Stimulated activated CD8-positive, alpha-beta memory T cell treated with anti-CD3 and anti-CD28 coated beads, Interleukin-7, amount 100 ng/mL, for 24 hours (primary cell): Measurements from ENCODE around the gene EXO5.
"Not testable (repeated sequence)": the region's sequence is repeated elsewhere in the genome, so short reads cannot be mapped to it uniquely, and the experiment has no call there.

Source experiments
- DNase-seq: peaks from one replicate; pipeline ENCODE4 v3.0.0-alpha.2; 2020; ENCODE audit warnings: low read depth

The EXO5 gene

DNA sequence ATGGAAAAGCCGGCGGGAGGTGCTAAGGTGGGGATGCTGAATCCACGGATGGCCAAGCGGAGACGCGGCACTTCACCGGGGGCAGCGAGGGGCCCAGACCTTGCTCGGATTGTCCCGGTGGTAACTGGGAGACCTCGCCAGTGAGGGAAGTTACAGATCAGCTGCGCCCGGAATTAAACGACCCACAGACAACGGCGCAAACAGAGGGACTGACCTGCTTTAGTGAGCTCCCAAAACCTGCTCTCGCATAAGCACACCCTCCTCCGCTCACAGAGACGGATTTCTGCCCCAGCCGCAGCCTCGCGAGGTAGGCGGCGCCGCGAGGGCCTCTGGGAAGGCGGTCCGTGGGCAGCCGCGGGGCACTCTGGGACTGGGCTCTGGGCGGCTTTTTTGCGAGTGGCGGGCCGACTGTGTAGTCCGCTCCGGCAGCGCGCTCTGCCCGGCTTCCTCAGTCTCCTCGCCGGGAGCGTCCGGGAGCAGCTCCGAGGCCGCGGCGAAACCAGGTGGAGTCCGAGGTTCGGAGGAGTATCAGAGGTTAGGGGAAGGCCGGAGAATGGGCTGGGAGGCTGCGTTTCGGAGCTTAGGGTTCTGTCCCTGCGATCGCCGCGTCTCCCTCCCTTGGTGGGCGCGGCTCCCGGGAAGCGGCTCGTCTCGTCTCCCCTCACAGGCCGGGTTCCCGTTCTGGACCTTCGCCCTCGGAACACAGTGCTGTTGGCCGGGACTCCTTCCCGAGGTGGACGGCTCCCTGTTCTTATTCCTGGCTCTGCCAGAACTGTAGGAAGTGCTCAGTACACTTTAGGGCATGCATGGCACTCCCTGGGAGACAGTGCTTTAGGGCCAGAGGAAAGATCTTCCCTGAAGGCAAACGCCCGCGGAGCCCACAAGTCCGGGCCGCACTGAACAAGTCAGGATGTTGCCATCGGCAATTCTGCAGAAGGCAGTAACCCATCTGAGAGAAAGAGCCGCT lies at the start of gene EXO5:
EXO5 (plus strand) TSS at position 393 of the 967 bp plus-strand sequence. CDS start 5,778 bp downstream, outside the sequence.
- peak; percentile 72 for DNase-seq

- no peak for DNase-seq
Observed at GRCh38 chr1:40462956-40463590, 45.5 kb upstream of the EXO5 start.

GRCh38 chr1:40469327-40469726 lies 39.2 kb upstream of the EXO5 start:
- no peak for DNase-seq

DNA sequence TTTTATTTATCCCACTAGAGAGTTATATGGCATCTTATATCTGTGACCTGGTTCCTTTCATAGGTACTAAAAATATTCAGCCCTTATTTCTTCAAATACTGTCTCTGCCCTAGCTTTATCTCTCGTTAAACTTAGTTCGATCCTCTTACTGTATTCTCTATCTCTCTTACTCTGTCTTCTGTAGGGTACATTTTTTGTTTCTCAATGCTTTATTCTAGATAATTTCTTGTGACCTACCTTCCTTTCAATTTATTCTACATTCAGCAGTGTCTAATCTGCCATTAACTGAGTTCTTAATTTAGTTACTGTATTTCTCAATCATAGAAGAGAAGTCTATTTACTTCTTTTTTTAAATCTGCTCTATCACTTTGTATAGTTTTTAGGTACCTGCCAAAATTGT lies 33.3 kb upstream of the EXO5 start:
- no peak for DNase-seq

DNA sequence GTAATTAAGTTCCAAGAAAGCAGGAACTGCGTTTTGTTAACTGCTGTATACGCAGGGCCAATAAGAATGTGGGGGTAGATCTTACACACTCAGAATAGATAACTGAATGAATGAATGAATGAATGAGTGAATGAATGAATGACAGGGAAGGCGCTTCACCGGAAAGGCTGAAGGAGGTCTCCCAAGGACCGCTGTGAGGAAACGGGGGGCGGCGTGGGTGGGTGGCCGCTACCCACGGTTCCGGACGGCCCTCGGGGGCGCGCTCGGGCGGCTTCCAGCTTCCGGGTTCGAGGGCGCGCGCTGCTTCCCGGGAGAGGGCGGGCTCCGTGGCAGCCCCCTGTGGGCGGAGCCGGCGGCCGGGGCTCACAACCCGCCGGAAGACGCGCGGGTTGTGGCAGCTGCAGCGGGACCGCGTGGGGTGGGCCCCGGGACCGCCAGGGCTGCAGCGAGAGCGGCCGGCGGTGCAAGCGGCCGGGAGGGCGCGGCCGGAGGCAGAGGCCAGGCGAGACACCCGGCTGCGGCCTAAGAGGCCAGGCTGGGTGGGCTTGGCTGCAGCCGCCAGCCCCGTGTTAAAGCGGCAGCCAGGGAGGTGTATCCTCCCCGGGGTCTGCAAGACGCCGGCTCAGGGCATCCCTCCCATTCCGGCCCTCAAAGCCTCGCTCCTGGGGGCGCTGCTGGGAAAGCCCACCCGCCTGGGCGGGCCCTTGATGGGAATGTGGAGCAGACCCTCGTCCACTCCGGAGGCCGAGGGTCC lies 31.5 kb upstream of the EXO5 start, which contains the start of gene ZFP69:
ZFP69 (plus strand) TSS at position 367 of the 754 bp plus-strand sequence. CDS start 2,072 bp downstream, outside the sequence.
- DNase-seq = peak; percentile 36

- no peak for DNase-seq
Observed at GRCh38 chr1:40477678-40478053, 30.9 kb upstream of the EXO5 start.

DNA sequence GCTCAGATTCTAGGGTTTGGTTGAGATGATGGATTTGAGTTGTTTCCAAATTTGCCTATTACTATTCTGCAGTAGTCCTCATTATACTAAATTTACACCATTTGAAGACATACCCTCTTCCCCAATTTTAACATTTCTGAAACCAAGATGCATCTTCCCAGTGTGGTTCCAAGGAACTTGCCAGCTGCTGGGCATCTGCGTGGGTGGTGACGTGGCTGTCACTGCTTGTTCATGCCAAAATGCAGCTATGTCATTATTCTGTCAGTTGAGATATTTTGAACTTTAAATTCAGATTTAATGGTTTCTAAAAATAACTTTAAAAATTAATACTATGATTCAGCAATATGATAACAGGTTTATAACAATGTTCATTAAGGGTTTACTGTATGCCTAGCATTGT lies 30.3 kb upstream of the EXO5 start:
- no peak for DNase-seq

- no peak for DNase-seq
Observed at GRCh38 chr1:40479156-40479555, 29.4 kb upstream of the EXO5 start.

DNA sequence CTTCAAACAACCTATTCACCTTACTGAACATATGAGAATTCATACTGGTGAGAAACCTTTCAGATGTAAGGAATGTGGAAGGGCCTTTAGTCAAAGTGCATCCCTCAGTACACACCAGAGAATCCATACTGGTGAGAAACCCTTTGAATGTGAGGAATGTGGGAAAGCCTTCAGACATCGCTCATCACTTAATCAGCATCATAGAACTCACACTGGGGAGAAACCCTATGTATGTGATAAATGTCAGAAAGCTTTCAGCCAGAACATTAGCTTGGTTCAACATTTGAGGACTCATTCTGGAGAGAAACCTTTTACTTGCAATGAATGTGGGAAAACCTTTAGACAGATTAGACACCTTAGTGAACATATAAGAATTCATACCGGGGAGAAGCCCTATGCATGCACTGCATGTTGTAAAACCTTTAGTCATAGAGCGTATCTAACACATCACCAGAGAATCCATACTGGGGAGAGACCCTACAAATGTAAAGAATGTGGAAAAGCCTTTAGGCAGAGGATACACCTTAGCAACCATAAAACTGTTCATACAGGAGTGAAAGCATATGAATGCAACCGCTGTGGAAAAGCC lies 13.2 kb upstream of the EXO5 start:
- no peak for DNase-seq

DNA sequence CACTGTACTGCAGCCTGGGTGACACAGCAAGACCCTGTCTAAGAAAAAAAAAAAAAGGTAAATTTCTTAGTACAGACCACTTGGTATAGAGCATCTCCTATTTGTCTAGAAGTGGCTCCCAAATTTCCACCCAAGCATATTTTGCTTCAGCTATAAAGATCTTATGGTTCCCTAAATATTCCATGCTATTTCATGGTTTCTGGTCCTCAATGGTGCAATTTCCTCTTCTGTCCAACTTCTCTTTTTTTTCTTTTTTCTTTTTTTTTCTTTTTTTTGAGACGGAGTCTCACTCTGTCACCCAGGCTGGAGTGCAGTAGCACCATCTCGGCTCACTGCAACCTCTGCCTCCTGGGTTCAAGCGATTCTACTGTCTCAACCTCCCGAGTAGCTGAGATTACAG lies 5.9 kb upstream of the EXO5 start:
- not testable (repeated sequence) for DNase-seq

DNA sequence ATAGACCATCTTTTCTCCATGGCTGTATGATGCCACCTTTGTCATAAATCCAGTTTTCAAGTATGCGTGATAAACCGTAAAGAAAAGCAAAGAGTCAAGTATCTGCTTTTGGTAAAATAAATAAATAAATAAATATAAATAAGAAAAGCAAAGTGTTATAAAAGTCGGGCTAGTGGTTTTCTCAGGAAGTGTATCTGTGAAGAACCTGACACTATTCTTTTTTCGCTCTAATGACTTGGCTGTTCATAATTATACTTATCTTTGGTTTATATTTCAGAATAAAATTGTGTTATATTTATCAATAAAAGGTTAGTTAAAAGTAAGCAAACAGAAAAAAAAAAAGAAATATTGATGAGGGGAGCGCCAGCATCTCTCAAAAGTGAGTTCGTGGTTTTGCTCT lies 594 bp upstream of the EXO5 start:
- no peak for DNase-seq

- no peak for DNase-seq
Observed at GRCh38 chr1:40519517-40519916, 10.9 kb downstream of the EXO5 start.

DNA sequence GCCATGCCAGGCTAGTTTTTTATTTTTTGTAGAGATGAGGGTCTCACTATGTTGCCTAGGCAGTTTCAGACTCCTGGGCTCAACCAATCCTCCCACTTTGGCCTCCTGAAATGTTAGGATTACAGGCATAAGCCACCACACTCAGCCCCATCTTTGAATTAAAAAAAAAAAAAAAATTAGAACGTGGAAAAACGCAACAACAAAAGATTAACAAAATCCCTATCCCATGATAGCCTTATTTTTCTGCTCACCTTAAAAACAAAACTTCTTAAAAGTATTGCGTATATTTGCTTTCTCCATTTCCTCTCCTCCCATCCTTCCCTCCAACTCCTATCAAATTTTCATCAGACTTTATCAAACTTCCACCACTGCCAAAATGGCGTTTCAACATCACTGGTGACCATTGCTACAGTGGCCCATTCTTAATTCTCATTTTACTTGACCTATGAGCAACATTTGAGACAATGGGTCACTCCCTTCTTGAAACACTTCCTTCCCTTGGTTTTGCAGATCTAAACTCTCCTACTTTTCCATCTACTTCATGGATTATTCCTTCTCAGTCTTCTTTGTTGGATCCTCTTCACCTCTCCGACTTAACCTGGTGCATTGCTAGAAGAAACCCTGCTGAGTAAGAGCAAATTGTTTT lies 22.3 kb downstream of the EXO5 start:
- no peak for DNase-seq

- DNase-seq = peak; percentile 65
Observed at GRCh38 chr1:40531381-40532061, 23.0 kb downstream of the EXO5 start, which contains the start of gene ZNF684. Gene ZNF684, plus strand, starts transcription at chr1:40531637. Its CDS starts 1,530 bp downstream, at chr1:40533167.

DNA sequence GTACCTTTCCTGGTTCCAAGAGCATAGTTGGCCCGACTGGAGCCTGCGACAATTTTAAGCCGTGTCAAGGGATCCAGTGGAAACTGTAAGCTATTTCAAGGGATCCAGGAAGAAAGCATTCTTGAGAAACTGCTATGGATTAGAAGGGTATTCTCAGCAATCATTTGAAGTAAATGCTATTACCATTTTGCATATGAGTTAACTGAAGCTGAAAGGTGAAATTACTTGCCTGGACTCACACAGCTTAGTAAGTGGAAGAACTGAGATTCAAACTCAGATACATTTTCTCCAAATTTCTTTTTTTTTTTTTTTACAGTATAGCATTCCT lies 23.5 kb downstream of the EXO5 start:
- no peak for DNase-seq

GRCh38 chr1:40532844-40533424 lies 24.4 kb downstream of the EXO5 start:
- no peak for DNase-seq

- no peak for DNase-seq
Observed at GRCh38 chr1:40534589-40534988, 26.0 kb downstream of the EXO5 start.

DNA sequence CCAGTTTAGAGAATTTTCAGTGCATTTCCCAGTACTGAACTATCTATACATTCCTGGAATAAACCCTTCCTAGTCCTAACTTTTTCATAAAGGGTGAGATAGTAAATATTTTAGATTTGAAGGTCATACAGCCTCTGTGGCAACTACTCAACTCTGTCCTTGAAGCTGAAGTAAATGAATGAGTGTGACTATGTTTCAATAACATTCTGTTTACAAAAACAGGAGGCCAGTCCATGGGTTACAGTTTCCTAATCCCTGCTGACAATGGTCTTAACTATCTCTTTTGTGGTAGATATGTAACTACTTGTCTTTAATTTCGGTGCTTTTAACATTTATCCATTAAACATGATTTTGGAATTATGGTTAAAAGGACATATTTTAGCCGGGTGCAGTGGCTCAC lies 27.2 kb downstream of the EXO5 start:
- DNase-seq = no peak

GRCh38 chr1:40539338-40539737 lies 30.8 kb downstream of the EXO5 start:
- DNase-seq = no peak

DNA sequence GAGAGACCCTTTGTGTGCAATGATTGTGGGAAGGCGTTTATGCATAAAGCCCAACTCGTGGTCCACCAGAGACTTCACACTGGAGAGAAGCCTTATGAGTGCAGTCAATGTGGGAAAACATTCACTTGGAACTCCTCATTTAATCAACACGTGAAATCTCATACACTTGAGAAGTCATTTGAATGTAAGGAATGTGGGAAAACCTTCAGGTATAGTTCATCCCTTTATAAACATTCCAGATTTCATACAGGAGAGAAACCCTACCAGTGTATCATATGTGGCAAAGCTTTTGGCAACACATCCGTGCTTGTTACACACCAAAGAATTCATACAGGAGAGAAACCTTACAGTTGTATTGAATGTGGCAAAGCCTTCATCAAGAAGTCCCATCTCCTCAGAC lies 38.4 kb downstream of the EXO5 start:
- DNase-seq = no peak

DNA sequence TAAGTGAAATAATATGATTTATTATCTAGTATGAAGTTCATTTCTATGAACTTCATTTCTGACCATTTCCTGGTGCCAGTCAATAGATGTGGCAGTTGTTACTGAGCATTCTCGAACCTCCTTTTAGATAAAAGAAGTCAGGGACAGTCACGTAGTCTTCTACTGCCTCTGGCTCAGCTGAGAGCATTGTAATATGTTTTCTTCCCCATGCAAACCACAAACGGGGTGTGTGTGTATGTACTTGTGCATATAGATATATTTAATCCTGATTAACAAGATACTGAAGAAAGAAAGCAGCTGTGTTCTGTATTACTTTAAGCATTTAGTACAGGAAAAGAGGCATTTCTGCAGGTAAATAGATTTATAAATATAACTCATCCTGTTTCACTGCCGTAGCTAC lies 44.5 kb downstream of the EXO5 start:
- no peak for DNase-seq
